Gastrocnemius medialis (tissue), 4 donors: ENCODE measurements around the gene ERAS. TPM values are rescaled to one million over a fixed set of nuclear protein-coding genes. Genes with fewer than 3 reads are reported as not detected.

Source experiments
- ATAC-seq, 2 donors: fragments of 150-250 bp; one replicate each; pipeline ENCODE4 v1.9.1; 2016
- DNase-seq, 2 donors: peaks; one replicate each; pipeline ENCODE4 v3.0.0-alpha.2; 2019
- H3K27ac ChIP-seq, 4 donors: fragments of 200-600 bp; sonication (generic); 1 replicate in 1 of 4; 2 replicates in 3 of 4; pipeline ENCODE4 v1.5.1; 2016 to 2018; ENCODE audit warnings: mild to moderate bottlenecking in 2 of 4, moderate library complexity in 1 of 4
- H3K27me3 ChIP-seq, 3 donors: fragments of 200-600 bp; sonication (generic) in 2 of 3; 1 replicate in 1 of 3; 2 replicates in 2 of 3; pipeline versions ENCODE4 v1.5.1 to v1.6.0; 2016 to 2019; ENCODE audit warnings: mild to moderate bottlenecking in 1 of 3, moderate library complexity in 1 of 3
- H3K36me3 ChIP-seq, 2 donors: fragments of 200-600 bp; sonication (generic) in 1 of 2; one replicate each; pipeline ENCODE4 v1.5.1; 2017 to 2018
- H3K4me1 ChIP-seq, 2 donors: fragments of 200-600 bp; sonication (generic) in 1 of 2; one replicate each; pipeline ENCODE4 v1.5.1; 2016 to 2017; ENCODE audit warnings: mild to moderate bottlenecking in 2 of 2
- H3K4me3 ChIP-seq, 4 donors: fragments of 200-600 bp; sonication (generic) in 3 of 4; 1 replicate in 1 of 4; 2 replicates in 3 of 4; pipeline ENCODE4 v1.5.1; 2016 to 2019; ENCODE audit warnings: mild to moderate bottlenecking in 2 of 4
- H3K9me3 ChIP-seq, 3 donors: fragments of 200-600 bp; sonication (generic) in 2 of 3; 1 replicate in 1 of 3; 2 replicates in 2 of 3; pipeline ENCODE4 v1.5.1; 2016 to 2019
- CTCF ChIP-seq, 5 experiments: fragments of 450-650 bp in 3 of 5; fragments of 200-600 bp in 2 of 5; sonication (generic) in 2 of 5; IDR thresholded peaks in 4 of 5; conservative IDR thresholded peaks in 1 of 5; 1 replicate in 4 of 5; 2 replicates in 1 of 5; pipeline ENCODE4 v1.5.1; 2016 to 2019; ENCODE audit warnings: antibody characterized with exemption in 5 of 5, mild to moderate bottlenecking in 3 of 5, moderate library complexity in 3 of 5
- POLR2A ChIP-seq, 2 donors: fragments of 450-650 bp; IDR thresholded peaks; one replicate each; pipeline ENCODE4 v1.6.1; 2017; ENCODE audit warnings: antibody characterized with exemption in 2 of 2, mild to moderate bottlenecking in 2 of 2, moderate library complexity in 2 of 2
- in situ Hi-C, 4 donors: fragments of 200-750 bp; cut with MboI; loops; one replicate each; pipeline versions ENCODE4 v1.15.0 to v1.8.0; 2017; ENCODE audit warnings: low sequenced_read_pairs in 4 of 4
- intact Hi-C: fragments of 100-400 bp; cut with DNase I; formaldehyde crosslinking; loops from one replicate; pipeline ENCODE4 v1.15.1; 2023; ENCODE audit warnings: low total_unique reads
- total RNA-seq, 4 donors: library from RNA; depleted of rRNA; stranded (reverse); fragments of >200 nt; gene quantifications; one replicate each; pipeline versions ENCODE4 v1.1.0 to v1.2.3, GENCODE V29; 2016

The ERAS gene
- total RNA-seq, 4 donors from 2014 or later: not detected

DNA sequence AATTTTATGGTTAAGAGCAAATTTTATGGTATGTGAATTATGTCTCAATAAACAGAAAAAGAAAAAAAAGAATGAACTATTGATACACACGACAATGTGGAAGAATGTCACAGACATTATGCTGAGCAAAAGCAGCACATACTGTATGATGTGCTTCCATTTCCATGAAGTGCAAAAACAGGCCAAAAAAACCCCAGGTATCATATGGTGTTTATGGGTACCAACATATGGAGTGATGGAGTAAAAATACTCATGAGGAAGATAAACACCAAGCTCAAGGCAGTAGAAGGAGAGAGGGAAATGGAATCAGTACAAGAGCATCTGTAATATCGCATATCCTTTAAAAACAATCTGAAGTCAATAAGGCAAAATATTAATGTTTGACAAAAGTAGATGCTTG lies 44.1 kb upstream of the ERAS start:
- Histone ChIP-seq H3K9me3 (no peaks in the 10 kb centered on the region), H3K27me3 (no peaks in the 10 kb centered on the region), H3K27ac (no peak overlapping the region), H3K4me1 (no peaks in the 10 kb centered on the region), H3K4me3 (no peak overlapping the region), H3K36me3 (no peaks in the 10 kb centered on the region)
- ATAC-seq: no peak
- TF ChIP-seq POLR2A (IDR thresholded peaks at IDR 0.05): no peak
- no peak for TF ChIP-seq CTCF (IDR thresholded peaks at IDR 0.05 in 4 of 5, conservative IDR thresholded peaks at IDR 0.05 in 1 of 5)
- DNase-seq: no peak
- intact Hi-C loops (no loop called here), in situ Hi-C loops (no loop called here)

GRCh38 chrX:48782795-48783194 lies 43.5 kb upstream of the ERAS start:
- no peaks in the 10 kb centered on the region for H3K4me1 ChIP-seq
- H3K27me3 ChIP-seq: no peaks in the 10 kb centered on the region
- intact Hi-C loops (no loop called here), in situ Hi-C loops (no loop called here)
- TF ChIP-seq CTCF (IDR thresholded peaks at IDR 0.05 in 4 of 5, conservative IDR thresholded peaks at IDR 0.05 in 1 of 5): no peak
- no peak for TF ChIP-seq POLR2A (IDR thresholded peaks at IDR 0.05)
- no peak overlapping the region for H3K27ac ChIP-seq
- H3K9me3 ChIP-seq: no peaks in the 10 kb centered on the region
- no peaks in the 10 kb centered on the region for H3K36me3 ChIP-seq
- H3K4me3 ChIP-seq: no peak overlapping the region
- ATAC-seq (no peak), DNase-seq (no peak)

- intact Hi-C loops (no loop called here), in situ Hi-C loops (no loop called here)
- Histone ChIP-seq H3K9me3 (no peaks in the 10 kb centered on the region), H3K27me3 (no peaks in the 10 kb centered on the region), H3K4me3 (no peak overlapping the region), H3K4me1 (no peaks in the 10 kb centered on the region), H3K27ac (no peak overlapping the region), H3K36me3 (no peaks in the 10 kb centered on the region)
- TF ChIP-seq POLR2A (IDR thresholded peaks at IDR 0.05) (no peak), CTCF (IDR thresholded peaks at IDR 0.05 in 4 of 5, conservative IDR thresholded peaks at IDR 0.05 in 1 of 5) (no peak)
- no peak for DNase-seq
- no peak for ATAC-seq
Measured at GRCh38 chrX:48784726-48785125, 41.6 kb upstream of the ERAS start.

DNA sequence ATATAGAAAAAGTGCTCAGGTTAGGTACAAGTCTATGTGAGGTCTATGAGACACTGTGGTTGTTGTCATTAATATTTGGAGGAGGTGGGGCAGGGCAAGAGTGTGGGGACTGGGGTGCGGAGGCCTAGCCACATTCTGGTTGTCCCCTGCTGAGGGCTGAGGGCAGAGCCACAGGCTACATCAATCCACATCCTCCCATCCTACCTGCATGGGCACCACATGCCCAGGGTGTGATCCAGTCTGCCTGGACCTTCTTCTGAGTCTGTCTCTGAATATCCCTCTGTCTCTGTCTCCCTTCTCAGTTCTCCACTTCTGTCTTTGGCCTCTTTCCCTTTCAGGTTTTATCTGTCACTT lies 41.1 kb upstream of the ERAS start:
- no peak overlapping the region for H3K4me3 ChIP-seq
- TF ChIP-seq CTCF (IDR thresholded peaks at IDR 0.05 in 4 of 5, conservative IDR thresholded peaks at IDR 0.05 in 1 of 5) (no peak), POLR2A (IDR thresholded peaks at IDR 0.05) (no peak)

DNA sequence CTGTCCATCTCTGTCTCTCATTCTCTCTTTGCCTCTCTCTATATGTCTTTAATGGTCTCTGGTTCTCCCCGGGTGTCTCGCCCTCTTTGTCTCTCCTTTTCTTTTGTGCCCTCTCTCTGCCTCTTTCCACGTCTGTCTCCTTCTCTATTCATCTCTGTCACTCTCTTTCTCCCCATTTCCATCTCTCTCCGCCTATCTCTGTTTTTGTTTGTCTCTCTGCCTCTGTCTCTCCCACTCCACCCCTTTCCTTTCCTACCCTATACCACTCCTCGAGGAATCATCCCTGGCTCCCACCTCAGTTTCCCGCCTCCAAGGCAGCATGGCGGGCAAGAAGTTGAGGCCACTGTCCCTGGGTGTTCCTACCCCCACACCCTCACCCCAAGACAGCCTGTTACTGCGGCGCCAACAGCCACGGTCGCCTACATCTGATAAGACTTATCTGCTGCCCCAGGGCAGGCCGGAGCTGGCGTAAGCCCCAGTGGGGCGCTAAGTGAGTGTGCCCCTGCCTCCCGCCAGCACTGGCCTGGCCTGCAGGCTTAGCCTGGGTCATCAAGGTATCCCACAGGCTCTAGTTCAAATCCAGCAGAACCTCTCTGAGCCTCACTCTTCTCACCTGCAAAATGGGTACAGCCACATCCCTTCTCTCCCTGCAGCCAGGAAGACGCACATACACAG lies 40.6 kb upstream of the ERAS start:
- ATAC-seq (no peak), DNase-seq (no peak)
- H3K27ac ChIP-seq: no peak overlapping the region
- in situ Hi-C loops (no loop called here), intact Hi-C loops (no loop called here)
- H3K4me3 ChIP-seq: no peak overlapping the region
- no peaks in the 10 kb centered on the region for H3K9me3 ChIP-seq
- TF ChIP-seq CTCF (IDR thresholded peaks at IDR 0.05 in 4 of 5, conservative IDR thresholded peaks at IDR 0.05 in 1 of 5): no peak
- TF ChIP-seq POLR2A (IDR thresholded peaks at IDR 0.05): no peak
- H3K4me1 ChIP-seq: no peaks in the 10 kb centered on the region
- no peaks in the 10 kb centered on the region for H3K27me3 ChIP-seq
- H3K36me3 ChIP-seq: no peaks in the 10 kb centered on the region

More for the DNA sequence above, 41.1 kb upstream of the ERAS start:
- Histone ChIP-seq H3K27ac (no peak overlapping the region), H3K27me3 (no peaks in the 10 kb centered on the region), H3K4me1 (no peaks in the 10 kb centered on the region), H3K9me3 (no peaks in the 10 kb centered on the region), H3K36me3 (no peaks in the 10 kb centered on the region)
- DNase-seq (no peak), ATAC-seq (no peak)
- in situ Hi-C loops: no loop called here
- intact Hi-C loops: no loop called here
